KMS-11 (cell line): ENCODE results near the gene ATIC.

ENCODE experiments used
- H2AFZ ChIP-seq: fragments of 200-600 bp; sonication (generic); 2 replicates; pipeline ENCODE4 v1.6.1; 2016; ENCODE audit warnings: antibody characterized with exemption, mixed run types, low read depth
- H3K27ac ChIP-seq: fragments of 200-600 bp; sonication (generic); 2 replicates; pipeline ENCODE4 v1.6.1; 2016; ENCODE audit warnings: mild to moderate bottlenecking, mixed run types
- H3K27me3 ChIP-seq: fragments of 200-600 bp; sonication (generic); 2 replicates; pipeline ENCODE4 v1.6.1; 2017; ENCODE audit warnings: mild to moderate bottlenecking, low read depth, mixed run types, moderate library complexity; ENCODE audit not compliant: insufficient read depth
- H3K36me3 ChIP-seq: fragments of 200-600 bp; sonication (generic); 2 replicates; pipeline ENCODE4 v1.6.1; 2017; ENCODE audit warnings: mild to moderate bottlenecking, mixed run types; ENCODE audit not compliant: insufficient read depth
- H3K4me1 ChIP-seq: fragments of 200-600 bp; sonication (generic); 2 replicates; pipeline ENCODE4 v1.6.1; 2016; ENCODE audit warnings: mild to moderate bottlenecking, low read depth, mixed run types; ENCODE audit not compliant: poor library complexity, severe bottlenecking
- H3K4me2 ChIP-seq: fragments of 200-600 bp; sonication (generic); 2 replicates; pipeline ENCODE4 v1.7.0; 2016; ENCODE audit warnings: mild to moderate bottlenecking, mixed run types
- H3K4me3 ChIP-seq: fragments of 200-600 bp; sonication (generic); IDR thresholded peaks from 2 replicates; pipeline ENCODE4 v1.6.1; 2017; ENCODE audit warnings: low read depth, low read length, mixed read lengths; ENCODE audit not compliant: insufficient read depth
- H3K79me2 ChIP-seq: fragments of 200-600 bp; sonication (generic); 2 replicates; pipeline ENCODE4 v1.6.1; 2016; ENCODE audit warnings: low read depth, mixed run types; ENCODE audit not compliant: insufficient read depth
- H3K9ac ChIP-seq: fragments of 200-600 bp; sonication (generic); 2 replicates; pipeline ENCODE4 v1.6.1; 2016; ENCODE audit warnings: mild to moderate bottlenecking, mixed run types
- H4K20me1 ChIP-seq: fragments of 200-600 bp; sonication (generic); 2 replicates; pipeline ENCODE4 v1.6.1; 2016; ENCODE audit warnings: mild to moderate bottlenecking, mixed run types; ENCODE audit not compliant: insufficient read depth
- TF ChIP-seq, protein P1 (sequence below): fragments of 200-600 bp; sonication (generic); conservative IDR thresholded peaks from 2 replicates; pipeline ENCODE4 v1.6.1; 2017; ENCODE audit warnings: low read depth, mild to moderate bottlenecking, antibody characterized with exemption, low read length, moderate library complexity, mixed read lengths

The ATIC gene

DNA sequence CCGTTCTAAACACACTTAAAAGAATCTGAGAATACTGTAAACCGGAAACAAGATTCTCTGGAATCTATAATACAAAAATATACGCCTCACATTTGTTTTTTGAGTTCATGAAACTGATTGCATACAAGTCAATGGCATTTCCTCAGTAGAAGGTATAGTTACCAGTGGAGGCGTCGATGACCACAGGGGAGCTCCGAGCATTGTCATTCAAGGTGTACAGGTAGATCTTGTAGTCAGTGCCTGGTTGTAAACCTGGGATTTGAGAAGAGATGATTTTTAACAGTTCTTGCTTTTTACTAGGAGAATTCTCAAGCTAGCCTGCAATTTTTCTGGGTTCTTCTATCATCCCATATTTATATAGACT lies 63.6 kb downstream of the ATIC start:
- H3K4me2 ChIP-seq: no peak overlapping the region
- H3K9ac ChIP-seq: no peak overlapping the region
- no peak overlapping the region for H2AFZ ChIP-seq
- no peaks in the 10 kb centered on the region for H3K36me3 ChIP-seq
- H3K27ac ChIP-seq: no peak overlapping the region
- no peak overlapping the region for H3K4me3 ChIP-seq
- H3K27me3 ChIP-seq: no peaks in the 10 kb centered on the region
- no peaks in the 10 kb centered on the region for H3K4me1 ChIP-seq
- H4K20me1 ChIP-seq: no peaks in the 10 kb centered on the region
- TF ChIP-seq, protein P1, sequence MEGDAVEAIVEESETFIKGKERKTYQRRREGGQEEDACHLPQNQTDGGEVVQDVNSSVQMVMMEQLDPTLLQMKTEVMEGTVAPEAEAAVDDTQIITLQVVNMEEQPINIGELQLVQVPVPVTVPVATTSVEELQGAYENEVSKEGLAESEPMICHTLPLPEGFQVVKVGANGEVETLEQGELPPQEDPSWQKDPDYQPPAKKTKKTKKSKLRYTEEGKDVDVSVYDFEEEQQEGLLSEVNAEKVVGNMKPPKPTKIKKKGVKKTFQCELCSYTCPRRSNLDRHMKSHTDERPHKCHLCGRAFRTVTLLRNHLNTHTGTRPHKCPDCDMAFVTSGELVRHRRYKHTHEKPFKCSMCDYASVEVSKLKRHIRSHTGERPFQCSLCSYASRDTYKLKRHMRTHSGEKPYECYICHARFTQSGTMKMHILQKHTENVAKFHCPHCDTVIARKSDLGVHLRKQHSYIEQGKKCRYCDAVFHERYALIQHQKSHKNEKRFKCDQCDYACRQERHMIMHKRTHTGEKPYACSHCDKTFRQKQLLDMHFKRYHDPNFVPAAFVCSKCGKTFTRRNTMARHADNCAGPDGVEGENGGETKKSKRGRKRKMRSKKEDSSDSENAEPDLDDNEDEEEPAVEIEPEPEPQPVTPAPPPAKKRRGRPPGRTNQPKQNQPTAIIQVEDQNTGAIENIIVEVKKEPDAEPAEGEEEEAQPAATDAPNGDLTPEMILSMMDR: no peak
- H3K79me2 ChIP-seq: no peaks in the 10 kb centered on the region

DNA sequence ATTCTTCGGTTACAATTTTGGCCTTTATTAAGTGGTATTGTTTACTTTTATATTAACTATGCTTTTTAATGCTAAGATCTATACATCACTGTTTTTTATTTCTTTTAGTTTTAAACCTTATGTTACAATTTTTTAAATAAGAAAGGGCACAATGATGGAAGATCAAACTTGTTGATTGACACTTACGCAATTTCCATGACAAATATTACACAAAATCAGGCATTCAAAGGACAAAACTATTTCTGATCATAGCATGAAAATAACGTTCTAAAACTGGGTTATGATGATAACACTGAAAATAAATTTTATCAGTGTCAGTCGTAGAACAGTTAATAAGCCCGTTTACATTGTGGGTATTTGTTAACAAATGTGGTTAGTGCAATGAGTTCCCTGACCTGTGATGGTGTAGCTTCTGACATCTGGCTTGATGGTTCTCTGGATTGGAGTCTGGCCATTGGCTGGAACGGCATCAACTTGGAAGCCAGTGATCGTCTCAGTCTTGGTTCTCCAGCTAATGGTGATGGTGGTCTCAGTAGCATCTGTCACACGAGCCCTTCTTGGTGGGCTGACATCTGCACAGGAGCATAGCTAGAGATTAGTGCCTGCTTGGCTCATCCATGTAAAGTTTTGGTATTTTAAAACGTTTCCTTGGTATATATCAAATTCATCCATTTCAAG lies 64.4 kb downstream of the ATIC start:
- Histone ChIP-seq H3K9ac (no peak overlapping the region), H3K36me3 (no peaks in the 10 kb centered on the region), H2AFZ (no peak overlapping the region), H3K27me3 (no peaks in the 10 kb centered on the region), H3K79me2 (no peaks in the 10 kb centered on the region), H3K4me3 (no peak overlapping the region), H3K27ac (no peak overlapping the region), H3K4me2 (no peak overlapping the region), H3K4me1 (no peaks in the 10 kb centered on the region), H4K20me1 (no peaks in the 10 kb centered on the region)
- TF ChIP-seq, protein P1: no peak

DNA sequence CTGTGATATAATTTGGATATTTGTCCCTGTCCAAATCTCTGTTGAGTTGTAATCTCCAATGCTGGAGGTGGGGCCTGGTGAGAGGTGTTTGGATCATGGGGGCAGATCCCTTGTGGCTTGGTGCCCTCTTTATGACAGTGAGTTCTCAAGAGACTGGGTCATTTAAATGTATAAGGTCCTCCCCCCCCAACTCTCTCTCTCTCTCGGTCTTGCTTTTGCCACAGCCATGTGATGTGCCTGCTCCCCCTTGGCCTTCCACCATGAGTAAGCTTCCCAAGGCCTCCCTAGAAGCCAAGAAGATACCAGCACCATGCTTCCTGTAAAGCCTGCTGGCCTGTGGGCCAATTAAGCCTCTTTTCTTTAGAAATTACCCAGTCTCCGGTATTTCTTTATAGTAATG lies 65.4 kb downstream of the ATIC start:
- no peaks in the 10 kb centered on the region for H3K79me2 ChIP-seq
- no peak overlapping the region for H2AFZ ChIP-seq
- H3K4me2 ChIP-seq: no peak overlapping the region
- TF ChIP-seq, protein P1: no peak
- no peak overlapping the region for H3K27ac ChIP-seq
- no peaks in the 10 kb centered on the region for H3K4me1 ChIP-seq
- H3K9ac ChIP-seq: no peak overlapping the region
- H3K4me3 ChIP-seq: no peak overlapping the region
- H3K36me3 ChIP-seq: no peaks in the 10 kb centered on the region
- H3K27me3 ChIP-seq: no peaks in the 10 kb centered on the region
- H4K20me1 ChIP-seq: no peaks in the 10 kb centered on the region

DNA sequence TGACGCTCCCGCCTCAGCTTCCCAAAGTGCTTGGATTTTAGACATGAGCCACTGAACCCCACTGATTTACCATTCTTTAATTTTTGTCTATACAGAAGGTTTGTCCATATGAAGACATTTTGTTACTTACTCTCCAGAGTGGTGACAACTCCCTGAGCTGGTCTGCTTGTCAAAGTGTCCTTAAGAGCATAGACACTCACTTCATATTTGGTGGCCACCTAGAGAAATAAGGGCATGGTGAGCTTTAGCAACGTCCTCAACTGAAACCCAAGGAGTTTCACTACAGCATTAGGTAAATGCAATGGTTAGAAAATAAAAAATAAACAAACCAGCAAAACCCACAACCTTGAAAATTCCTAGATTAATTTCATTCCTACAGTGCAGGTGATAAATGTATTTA lies 66.2 kb downstream of the ATIC start:
- Histone ChIP-seq H4K20me1 (no peaks in the 10 kb centered on the region), H3K4me2 (no peak overlapping the region), H3K79me2 (no peaks in the 10 kb centered on the region), H3K4me3 (no peak overlapping the region), H3K36me3 (no peaks in the 10 kb centered on the region), H3K27me3 (no peaks in the 10 kb centered on the region), H2AFZ (no peak overlapping the region), H3K9ac (no peak overlapping the region), H3K27ac (no peak overlapping the region), H3K4me1 (no peaks in the 10 kb centered on the region)
- TF ChIP-seq, protein P1: no peak
